ENCODE measurements around the gene FCHO1.
A peak's percentile ranks its signal among the peaks of the same experiment; 100 is the strongest.

DNA sequence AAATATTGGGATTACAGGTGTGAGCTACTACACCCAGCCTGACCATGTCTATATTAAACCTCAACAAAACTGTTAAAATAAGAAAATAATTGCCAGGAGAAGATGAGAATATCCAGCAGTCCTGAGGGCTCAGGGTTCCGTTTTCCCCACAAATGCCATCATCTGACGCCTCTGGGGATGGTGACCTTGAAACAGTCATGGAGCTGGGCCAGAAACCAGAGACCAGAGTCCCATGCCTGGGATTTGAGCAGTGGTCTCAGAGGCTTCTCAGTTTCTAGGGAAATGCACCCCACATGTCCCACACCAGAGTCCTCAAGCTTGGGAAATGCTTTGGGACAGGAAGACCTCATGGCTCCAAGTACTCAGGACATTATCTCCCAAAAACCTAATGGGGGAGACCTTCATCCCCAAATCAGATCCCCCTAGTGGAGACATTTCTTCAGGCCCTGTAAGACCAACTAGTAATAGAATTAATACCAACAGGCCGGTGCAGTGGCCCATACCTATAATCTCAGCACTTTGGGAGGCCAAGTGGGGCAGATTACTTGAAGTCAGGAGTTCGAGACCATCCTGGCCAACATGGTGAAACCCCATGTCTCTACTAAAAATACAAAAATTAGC is 34.9 kb upstream of the FCHO1 start:
- TF ChIP-seq, protein P1, sequence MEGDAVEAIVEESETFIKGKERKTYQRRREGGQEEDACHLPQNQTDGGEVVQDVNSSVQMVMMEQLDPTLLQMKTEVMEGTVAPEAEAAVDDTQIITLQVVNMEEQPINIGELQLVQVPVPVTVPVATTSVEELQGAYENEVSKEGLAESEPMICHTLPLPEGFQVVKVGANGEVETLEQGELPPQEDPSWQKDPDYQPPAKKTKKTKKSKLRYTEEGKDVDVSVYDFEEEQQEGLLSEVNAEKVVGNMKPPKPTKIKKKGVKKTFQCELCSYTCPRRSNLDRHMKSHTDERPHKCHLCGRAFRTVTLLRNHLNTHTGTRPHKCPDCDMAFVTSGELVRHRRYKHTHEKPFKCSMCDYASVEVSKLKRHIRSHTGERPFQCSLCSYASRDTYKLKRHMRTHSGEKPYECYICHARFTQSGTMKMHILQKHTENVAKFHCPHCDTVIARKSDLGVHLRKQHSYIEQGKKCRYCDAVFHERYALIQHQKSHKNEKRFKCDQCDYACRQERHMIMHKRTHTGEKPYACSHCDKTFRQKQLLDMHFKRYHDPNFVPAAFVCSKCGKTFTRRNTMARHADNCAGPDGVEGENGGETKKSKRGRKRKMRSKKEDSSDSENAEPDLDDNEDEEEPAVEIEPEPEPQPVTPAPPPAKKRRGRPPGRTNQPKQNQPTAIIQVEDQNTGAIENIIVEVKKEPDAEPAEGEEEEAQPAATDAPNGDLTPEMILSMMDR (IDR thresholded peaks at IDR 0.05; ENCODE audit: low read depth, low read length, poor library complexity, severe bottlenecking) = peak; percentile 48
- TF ChIP-seq EZH2phosphoT487 (IDR thresholded peaks at IDR 0.05; ENCODE audit: borderline replicate concordance, low read length) = no peak
